ENCODE measurements around the gene DEXI.

Gene DEXI

DNA sequence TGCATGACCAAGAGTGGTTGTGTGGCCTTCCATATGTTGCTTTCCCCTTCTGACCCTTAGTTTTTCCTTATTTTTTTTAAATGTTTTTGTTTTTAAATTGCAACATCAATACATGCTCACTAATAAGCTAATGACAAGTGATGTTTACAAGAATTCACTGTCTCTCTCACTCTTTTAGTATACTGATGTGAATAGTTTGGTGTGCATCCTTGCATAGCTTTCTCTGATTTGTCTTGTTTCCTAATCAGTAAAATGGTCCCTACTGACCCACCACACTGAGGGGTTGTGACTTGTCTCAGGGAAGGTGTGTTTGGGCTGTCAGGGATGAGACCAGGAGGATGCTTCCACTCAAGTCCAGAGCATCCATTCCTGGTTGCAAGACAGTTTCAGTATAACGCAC, 39.3 kb downstream of the DEXI start:
- no peak overlapping the region for H3K4me3 ChIP-seq
- peaks cover 0 to 6% (median 2%) of the 10 kb centered on the region in 4 donors for H3K4me1 ChIP-seq
- H3K27me3 ChIP-seq, result no peaks in the 10 kb centered on the region
- peaks cover 0 to 4% (median 0%) of the 10 kb centered on the region in 3 donors for H3K9me3 ChIP-seq
- no peak overlapping the region for H3K27ac ChIP-seq
- DNase-seq, result no peak
- H3K36me3 ChIP-seq, result peaks cover 0 to 10% (median 7%) of the 10 kb centered on the region in 3 donors
- TF ChIP-seq, protein P1, sequence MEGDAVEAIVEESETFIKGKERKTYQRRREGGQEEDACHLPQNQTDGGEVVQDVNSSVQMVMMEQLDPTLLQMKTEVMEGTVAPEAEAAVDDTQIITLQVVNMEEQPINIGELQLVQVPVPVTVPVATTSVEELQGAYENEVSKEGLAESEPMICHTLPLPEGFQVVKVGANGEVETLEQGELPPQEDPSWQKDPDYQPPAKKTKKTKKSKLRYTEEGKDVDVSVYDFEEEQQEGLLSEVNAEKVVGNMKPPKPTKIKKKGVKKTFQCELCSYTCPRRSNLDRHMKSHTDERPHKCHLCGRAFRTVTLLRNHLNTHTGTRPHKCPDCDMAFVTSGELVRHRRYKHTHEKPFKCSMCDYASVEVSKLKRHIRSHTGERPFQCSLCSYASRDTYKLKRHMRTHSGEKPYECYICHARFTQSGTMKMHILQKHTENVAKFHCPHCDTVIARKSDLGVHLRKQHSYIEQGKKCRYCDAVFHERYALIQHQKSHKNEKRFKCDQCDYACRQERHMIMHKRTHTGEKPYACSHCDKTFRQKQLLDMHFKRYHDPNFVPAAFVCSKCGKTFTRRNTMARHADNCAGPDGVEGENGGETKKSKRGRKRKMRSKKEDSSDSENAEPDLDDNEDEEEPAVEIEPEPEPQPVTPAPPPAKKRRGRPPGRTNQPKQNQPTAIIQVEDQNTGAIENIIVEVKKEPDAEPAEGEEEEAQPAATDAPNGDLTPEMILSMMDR (IDR thresholded peaks at IDR 0.05), result no peak
- intact Hi-C loops (cut with DNase I; ENCODE audit: low total_unique reads), result no loop called here

DNA sequence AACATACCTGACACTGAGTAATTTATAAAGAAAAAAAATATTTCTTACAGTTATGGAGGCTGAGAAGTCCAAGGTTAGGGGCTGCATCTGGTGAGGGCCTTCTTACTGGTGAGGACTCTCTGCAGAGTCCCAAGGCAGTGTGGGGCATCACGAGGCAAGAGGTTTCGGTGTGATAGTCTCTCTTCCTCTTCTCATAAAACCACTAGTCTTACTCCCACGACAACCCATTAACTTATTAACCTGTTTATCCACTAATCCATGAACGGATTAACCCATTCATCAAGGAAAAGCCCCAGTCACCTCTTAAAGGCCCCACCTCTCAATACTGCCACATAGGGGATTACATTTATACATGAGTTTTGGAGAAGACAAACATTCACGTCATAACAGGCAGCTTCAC, 45.1 kb downstream of the DEXI start:
- no peak overlapping the region for H3K27ac ChIP-seq
- no peaks in the 10 kb centered on the region for H3K4me1 ChIP-seq
- no peak for DNase-seq
- intact Hi-C loops (cut with DNase I; ENCODE audit: low total_unique reads), result no loop called here
- no peak overlapping the region for H3K4me3 ChIP-seq
- H3K36me3 ChIP-seq, result peaks cover 0 to 1% (median 0%) of the 10 kb centered on the region in 3 donors
- TF ChIP-seq, protein P1 (IDR thresholded peaks at IDR 0.05), result no peak
- no peaks in the 10 kb centered on the region for H3K9me3 ChIP-seq
- H3K27me3 ChIP-seq, result peaks cover 0 to 13% of the 10 kb centered on the region in 2 donors

DNA sequence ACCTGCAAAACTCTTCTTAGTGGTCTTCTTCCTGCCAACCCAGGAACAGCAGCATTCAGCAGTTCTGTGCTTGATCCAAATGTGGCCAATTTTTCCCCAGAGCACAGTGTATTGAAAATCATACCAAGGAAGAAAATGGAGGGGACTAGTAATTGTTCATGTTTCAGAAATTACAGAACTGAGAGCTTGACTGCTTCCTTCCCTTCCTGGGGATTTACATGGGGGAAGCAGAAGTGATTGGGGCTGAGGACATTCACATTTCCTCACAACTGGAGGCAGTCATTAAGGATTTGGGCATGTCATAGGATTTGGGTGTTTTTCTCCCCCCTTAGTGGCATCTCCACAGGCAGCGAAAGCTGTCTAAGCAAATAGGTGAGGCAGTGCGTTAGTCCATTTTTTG, 45.5 kb downstream of the DEXI start:
- no peak overlapping the region for H3K4me3 ChIP-seq
- no peaks in the 10 kb centered on the region for H3K4me1 ChIP-seq
- H3K27ac ChIP-seq, result no peak overlapping the region
- H3K9me3 ChIP-seq, result no peaks in the 10 kb centered on the region
- TF ChIP-seq, protein P1 (IDR thresholded peaks at IDR 0.05), result no peak
- intact Hi-C loops (cut with DNase I; ENCODE audit: low total_unique reads), result no loop called here
- H3K27me3 ChIP-seq, result peaks cover 0 to 13% of the 10 kb centered on the region in 2 donors
- H3K36me3 ChIP-seq, result no peaks in the 10 kb centered on the region
- DNase-seq, result no peak

DNA sequence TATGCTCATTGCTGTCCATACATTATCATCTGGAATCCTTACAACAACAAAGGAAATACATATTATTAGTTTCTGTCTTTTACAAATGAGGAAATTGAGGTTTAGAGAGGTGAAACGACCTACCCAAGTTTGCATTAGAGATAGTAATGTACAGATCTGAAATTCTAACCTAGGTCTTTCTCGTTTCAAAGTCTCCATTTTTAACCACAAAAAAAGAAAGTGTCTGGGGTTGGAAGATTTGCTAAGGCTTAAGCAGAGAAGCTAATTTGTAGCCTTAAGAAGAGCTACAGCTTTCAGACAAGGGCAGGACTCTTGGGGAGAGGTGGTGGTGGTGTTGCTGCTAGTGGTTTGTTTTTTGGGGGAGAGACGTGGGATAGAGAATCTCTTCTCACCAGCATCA, 46.1 kb downstream of the DEXI start:
- no peaks in the 10 kb centered on the region for H3K36me3 ChIP-seq
- TF ChIP-seq, protein P1 (IDR thresholded peaks at IDR 0.05), result no peak
- H3K9me3 ChIP-seq, result no peaks in the 10 kb centered on the region
- DNase-seq, result no peak
- intact Hi-C loops (cut with DNase I; ENCODE audit: low total_unique reads), result no loop called here
- H3K4me1 ChIP-seq, result no peaks in the 10 kb centered on the region
- no peak overlapping the region for H3K27ac ChIP-seq
- no peak overlapping the region for H3K4me3 ChIP-seq
- peaks cover 0 to 13% of the 10 kb centered on the region in 2 donors for H3K27me3 ChIP-seq

DNA sequence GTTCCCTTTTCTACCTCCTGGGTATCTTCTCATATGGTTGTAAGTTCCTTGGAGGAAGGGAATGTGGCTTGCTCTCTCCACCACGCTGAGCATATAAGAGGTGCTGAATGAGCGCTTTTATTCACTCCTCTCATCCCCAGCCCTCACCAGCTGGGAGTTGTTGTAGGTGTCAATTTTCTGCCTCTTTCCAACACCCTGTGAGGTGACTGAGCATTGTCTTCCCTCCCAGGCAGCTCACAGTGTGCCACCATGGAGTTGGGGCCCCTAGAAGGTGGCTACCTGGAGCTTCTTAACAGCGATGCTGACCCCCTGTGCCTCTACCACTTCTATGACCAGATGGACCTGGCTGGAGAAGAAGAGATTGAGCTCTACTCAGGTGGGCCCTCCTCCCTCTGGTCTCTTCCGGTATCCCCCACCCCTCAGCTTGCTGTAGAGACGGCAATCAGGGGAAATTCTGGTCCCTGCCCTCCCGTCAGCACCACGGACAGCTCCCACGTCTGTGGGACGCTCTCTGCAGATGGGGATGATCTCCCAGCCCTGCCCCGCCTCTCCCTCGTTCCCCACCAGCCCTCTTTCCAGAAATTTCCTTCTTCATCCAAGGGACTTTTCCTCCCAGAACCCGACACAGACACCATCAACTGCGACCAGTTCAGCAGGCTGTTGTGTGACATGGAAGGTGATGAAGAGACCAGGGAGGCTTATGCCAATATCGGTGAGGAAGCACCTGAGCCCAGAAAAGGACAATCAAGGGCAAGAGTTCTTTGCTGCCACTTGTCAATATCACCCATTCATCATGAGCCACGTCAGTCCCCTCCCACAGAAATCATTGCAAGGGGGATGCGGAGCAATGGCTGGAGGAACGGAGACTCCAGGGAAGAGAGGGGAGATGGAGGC, 47.0 kb downstream of the DEXI start:
- Histone ChIP-seq H3K36me3 (no peaks in the 10 kb centered on the region), H3K27me3 (peaks cover 0 to 13% of the 10 kb centered on the region in 2 donors), H3K4me3 (no peak overlapping the region), H3K9me3 (no peaks in the 10 kb centered on the region), H3K27ac (no peak overlapping the region), H3K4me1 (no peaks in the 10 kb centered on the region)
- TF ChIP-seq, protein P1 (IDR thresholded peaks at IDR 0.05), result no peak
- no peak for DNase-seq
- intact Hi-C loops (cut with DNase I; ENCODE audit: low total_unique reads), result no loop called here
